HS-5 (cell line): ENCODE measurements around the gene ADGRA1.
"Not testable (repeated sequence)": the region's sequence is repeated elsewhere in the genome, so short reads cannot be mapped to it uniquely, and the experiment has no call there.

ENCODE experiments used
- DNase-seq: peaks from one replicate; pipeline ENCODE4 v3.0.0-alpha.2; 2012; ENCODE audit warnings: low read depth

The ADGRA1 gene

DNA sequence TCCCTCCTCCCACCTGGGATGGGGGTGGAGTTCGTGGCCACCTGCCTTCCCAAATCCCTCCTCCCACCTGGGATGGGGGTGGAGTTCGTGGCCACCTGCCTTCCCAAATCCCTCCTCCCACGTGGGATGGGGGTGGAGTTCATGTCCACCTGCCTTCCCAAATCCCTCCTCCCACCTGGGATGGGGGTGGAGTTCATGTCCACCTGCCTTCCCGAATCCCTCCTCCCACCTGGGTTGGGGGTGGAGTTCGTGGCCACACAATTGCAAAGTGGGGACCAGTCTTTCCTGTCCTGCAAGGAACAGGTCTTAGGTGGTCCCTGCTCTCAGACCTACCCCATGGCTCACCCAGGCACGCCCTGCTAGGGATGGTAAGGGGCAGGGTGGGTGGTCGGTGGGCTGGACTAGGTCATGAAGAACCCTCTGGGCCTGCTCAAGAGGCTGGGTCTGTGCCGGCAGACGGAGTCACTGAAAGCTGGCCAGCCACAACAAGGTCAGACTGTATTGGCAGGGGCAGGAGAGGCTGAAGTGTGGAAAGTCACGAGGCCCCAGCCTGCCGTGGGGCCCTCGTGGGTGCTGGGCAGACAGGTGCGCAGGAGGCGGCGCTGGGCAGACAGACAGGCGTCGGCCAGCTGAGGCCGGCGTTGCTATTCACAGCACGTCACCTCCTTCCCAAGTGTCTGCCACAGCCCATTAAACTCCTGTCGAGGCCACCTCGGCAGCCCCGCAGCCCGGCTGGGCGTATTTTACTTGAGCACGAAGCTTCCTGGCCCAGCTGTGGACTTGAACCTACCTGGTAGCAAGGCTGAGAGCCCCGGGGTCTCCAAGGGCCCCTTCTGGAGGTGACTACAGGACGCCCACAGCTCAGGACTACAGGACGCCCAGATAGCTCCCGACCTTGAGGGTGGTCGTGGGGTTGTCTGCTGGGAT lies 76.4 kb downstream of the ADGRA1 start:
- DNase-seq: no peak

- DNase-seq: no peak
Observed at GRCh38 chr10:133164816-133165555, 77.3 kb downstream of the ADGRA1 start.

- DNase-seq: no peak
Observed at GRCh38 chr10:133165556-133166503, 78.1 kb downstream of the ADGRA1 start.

GRCh38 chr10:133166504-133166827 lies 78.7 kb downstream of the ADGRA1 start:
- DNase-seq: no peak

DNA sequence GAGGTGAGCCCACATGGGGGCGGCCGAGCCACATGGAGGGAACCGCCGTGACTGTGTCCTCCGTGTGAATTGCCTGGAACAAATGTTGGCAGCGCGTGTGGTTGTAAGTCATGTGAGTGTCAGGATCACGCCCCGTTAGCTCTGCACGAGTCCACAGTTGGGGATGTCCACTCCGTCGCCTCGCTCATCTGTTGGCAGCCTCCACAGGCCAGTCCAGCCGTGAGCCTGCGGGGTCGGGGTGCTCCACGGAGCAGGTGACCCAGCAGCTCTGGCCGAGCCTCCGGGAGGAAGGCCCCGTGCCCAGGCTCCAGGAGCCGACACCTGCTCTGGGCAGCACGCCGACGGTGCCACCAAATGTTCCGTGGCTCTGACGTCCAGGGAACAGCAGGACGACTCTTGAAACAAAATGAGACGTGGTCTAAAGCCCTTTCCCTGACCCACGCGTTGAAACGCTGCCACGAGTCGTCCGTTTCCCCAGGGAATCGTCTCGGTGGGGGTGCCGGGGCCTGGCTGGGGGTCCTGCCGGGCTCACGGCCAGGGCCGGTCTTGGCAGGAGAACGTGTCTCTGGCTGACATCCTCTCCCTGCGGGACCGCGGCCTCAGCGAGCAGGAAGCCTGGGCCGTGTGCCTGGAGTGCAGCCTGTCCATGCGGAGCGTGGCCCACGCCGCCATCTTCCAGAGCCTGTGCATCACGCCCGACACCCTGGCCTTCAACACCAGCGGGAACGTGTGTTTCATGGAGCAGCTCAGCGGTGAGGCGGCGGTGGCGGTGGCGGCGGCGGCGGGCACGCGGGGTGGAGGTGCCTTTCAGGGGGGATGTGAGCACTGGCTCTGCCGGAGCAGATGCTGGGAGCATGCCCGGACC lies 79.3 kb downstream of the ADGRA1 start:
- DNase-seq: no peak

DNA sequence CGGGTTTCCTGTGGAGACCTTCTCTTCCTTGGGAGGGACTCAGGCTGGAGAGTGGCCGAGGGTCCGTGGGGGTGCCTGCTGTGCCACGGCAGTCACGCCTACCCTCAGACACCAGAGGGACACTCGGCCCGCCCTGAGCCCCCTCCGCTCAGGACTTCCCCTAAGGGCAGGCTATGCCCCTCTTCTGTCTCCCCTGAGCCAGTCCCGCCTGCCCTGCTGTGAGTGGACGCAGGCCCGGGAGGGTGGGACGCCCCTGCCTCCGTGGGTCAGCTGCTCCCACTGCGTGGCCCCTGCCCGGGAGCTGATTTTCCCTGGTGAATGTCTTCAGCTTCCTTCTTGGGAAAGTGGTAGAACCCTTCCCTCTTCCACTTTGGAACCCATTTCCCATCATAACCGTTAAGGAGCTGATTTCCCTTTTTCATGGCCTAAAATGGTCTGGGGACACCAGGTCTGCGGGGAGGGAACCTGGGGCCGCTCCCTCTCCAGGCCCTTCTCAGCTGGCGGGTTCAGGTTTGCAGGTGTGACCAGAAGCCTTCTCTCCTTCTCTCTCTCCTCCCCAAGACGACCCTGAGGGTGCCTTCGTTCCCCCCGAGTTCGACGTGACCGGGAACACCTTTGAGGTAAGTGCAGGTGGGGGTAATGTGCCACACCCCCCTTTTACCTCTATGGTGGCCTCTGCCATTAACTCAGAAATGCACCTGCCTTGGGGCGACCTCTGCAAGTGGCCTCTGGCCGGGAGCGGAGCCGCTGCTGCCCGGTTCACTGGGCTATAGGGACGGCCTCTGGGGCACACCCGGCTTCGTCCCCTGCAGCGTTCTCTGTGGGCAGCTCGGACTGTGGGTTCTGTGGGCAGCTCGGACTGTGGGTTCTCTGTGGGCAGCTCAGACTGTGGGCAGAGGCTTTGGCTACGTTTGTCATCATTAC lies 80.2 kb downstream of the ADGRA1 start:
- DNase-seq: no peak

DNA sequence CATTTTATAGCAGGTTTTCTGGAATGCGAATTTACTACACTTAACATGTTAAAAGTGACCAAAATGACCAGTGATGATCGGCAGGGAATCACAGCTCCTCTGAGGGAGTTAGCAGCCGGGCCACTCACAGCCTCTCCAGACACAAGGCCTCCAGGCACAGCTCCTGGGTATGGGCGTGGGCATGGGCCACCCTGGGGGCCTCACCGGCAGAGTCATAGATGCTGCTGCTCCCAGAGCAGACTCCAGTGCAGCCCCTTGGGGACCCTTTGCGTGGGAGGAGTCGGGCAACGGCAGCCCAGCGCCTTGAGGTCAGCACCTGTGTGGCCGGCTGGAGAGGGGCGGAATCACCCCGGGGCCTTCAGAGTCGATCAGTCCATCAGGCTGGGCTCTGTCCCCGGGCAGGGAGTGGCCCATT lies 80.9 kb downstream of the ADGRA1 start:
- no peak for DNase-seq

DNA sequence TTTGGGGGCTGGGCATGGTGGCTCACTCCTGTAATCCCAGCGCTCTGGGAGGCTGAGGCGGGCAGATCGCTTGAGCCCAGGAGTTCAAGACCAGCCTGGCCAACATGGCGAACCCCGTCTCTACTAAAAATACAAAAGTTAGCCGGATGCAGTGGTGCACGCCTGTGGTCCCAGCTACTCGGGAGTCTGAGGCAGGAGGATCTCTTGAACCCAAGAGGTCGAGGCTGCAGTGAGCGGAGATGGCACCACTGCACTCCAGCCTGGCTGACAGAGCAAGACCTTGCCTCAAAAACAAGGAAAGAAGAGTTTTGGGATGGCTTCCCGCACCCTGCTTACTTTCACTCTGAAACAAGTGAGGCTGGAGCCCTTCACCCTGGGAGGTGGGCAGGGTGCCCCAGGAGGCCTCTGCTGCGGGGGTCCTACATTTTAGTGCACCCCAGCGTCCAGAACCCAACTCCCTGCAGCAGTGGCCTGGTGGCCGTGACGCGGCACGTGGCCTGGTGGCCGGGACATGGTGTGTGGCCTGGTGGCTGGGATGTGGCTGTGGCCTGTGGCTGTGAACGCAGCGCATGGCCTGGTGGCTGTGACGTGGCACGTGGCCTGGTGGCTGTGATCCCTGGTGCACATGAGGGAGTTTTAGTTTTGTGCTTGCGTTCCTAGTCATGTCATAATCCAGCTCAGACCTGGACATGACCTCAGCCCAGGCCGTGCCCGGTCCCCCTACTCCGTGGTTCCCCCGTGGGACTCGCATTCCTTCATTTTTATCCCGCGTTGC lies 81.6 kb downstream of the ADGRA1 start:
- no peak for DNase-seq

DNA sequence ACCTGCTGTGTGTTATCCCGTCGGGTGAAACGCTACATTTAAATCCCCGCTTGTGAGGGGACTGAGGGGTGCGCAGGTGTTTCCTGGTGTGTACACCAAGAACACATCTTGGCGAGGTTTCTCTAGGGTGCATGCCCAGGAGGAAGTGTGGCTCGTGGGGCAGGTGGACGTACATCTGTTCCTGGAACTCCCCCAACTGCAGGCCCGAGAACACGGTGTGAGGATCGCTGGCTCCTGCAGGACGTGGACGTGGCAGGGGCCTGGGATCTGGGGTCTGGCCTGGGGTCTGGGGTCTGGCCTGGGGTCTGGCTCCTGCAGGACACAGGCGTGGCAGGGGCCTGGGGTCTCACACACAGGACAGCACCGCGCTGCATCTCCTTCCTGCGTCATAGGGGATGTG lies 82.4 kb downstream of the ADGRA1 start:
- DNase-seq: no peak

DNA sequence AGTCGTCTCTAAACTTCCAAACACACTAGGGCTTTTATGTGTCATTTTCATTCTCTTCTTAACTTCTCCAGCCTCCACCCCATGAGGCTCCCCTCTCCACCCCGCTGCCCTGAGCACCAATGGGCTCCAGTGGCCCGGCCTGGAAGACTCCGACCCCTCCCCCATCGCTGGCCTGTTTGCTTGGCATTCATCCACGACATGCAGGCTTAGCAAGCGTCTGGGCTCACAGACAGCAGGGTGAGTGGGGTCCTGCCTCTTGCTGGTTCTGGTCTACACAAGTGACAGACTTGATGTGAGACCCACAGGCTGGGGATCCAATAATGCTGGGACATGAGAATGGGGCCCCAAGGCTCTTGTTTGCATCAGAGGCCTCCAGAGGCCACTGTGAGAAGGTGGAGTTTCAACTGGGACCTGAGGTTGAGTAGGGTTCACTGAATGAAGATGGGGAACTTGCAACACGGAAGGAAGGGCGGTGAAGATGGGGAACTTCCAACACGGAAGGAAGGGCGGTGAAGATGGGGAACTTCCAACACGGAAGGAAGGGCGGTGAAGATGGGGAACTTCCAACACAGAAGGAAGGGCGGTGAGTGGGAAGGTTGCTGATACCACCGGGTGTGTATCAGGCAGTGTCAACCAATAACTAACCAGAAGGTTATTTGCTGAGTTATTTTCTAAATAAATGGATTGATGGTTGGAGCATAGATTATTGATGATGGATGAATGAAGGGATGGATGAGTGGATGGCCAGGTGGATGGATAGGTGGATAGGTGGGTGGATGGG lies 86.3 kb downstream of the ADGRA1 start:
- DNase-seq: no peak

- no peak for DNase-seq
Observed at GRCh38 chr10:133174689-133175263, 87.1 kb downstream of the ADGRA1 start.

- not testable (repeated sequence) for DNase-seq
Observed at GRCh38 chr10:133175624-133176023, 87.9 kb downstream of the ADGRA1 start.

DNA sequence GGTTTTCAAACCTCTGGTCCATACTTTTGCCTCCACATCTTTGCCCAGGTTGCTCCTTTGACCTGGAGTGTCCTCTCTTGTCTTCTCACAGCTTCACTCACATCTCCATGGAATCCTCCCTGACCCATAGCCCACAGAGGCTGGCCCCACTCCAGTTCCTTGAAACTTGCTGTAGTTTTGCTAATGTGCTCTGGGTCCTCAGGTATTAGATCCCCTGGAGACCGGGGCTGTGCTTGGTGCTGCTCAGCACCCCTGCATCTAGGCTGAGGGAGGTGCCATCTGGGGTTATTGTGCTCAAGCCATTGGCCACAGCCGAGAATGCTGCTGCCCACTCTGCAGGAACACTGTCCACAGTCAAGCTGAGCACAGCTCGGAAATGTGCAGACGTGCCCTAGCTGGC lies 88.8 kb downstream of the ADGRA1 start:
- no peak for DNase-seq

GRCh38 chr10:133177380-133178157 lies 89.8 kb downstream of the ADGRA1 start:
- DNase-seq: no peak

DNA sequence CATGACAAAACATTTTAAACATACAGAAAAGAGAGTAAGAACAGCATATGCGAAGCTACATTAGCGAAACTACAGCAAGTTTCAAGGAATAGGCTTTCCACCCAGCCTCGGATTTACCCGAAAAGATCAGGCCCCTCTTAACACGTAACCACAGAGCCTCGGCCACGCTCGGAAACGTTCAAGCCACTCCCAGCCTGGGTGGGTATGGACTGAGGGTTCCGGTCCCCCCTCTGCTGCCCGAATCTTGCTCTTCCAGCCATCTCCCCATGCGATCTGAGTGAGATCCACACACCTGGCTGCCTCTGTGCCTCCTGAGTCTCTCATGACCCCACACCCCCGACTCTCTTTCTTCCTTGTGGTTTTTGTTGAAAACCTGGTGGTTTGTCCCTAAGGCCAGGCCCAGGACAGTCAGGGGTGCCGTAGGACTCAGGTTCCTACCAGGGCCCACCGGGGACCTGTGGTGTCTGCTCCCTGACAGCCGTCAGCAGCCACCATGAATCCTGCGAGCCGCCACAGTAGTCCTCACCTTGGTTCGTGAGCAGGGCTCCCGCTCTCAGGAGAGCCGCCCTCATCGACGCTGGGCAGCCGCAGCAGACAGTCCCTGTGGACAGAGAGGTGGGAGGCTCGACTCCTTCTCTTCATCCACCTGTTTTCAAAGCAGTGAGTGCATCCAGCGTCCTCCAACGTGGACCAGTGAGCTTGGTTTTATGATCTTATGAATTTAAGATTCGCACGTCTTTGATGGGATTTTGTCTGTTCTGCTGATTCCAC lies 90.8 kb downstream of the ADGRA1 start:
- DNase-seq: no peak

DNA sequence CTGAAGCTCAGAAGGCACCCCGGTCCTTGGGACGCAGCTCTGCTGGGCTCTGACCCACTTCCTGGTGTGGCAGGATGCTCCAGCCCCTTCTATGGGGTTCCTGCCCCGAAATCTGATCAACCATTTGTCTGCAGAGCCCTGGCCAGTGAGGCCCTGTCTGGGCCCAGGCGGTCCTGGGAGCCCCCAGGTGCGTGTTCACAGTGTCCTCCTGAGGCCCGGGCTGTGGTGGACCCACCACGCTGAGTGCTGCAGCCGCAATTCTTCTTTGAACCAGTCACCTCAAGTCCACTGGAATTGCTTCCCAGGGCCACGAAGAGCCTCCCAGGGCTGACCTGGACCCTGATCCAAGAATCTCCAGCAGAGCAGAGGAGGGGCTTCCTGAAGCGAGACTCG lies 91.4 kb downstream of the ADGRA1 start:
- DNase-seq: no peak

DNA sequence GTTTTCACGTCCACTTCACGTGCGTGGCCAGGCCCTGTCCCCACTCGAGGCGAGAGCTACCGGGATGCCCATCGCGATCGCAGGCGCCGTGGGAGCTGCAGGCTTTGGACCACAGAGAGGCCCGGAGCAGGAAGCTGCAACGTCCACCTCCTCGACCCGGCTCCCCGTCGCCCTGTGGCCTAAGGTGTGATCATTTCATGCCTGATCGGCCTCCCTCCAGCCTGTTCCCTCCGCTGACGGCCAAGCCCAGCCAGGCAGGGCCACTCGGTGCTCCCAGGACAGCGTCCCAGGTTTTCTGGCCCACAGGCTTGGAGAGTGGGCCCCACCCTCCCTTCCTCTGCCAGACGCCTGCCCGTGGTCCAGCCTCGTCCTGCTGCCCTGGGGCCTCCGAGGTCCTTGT lies 91.9 kb downstream of the ADGRA1 start:
- DNase-seq: no peak
